RPMI7951 (cell line): ENCODE data around the gene UNC13C. TPM values are rescaled to one million over a fixed set of nuclear protein-coding genes. Genes with fewer than 3 reads are reported as not detected.
"Not testable (repeated sequence)": the region's sequence is repeated elsewhere in the genome, so short reads cannot be mapped to it uniquely, and the experiment has no call there.

ENCODE experiments used
- DNase-seq: peaks from one replicate; pipeline ENCODE4 v3.0.0-alpha.2; 2012; ENCODE audit warnings: low read depth
- total RNA-seq: library from RNA; depleted of rRNA; stranded (reverse); fragments of >200 nt; shearing (Covaris generic); gene quantifications from 2 replicates; pipeline ENCODE4 v1.2.3, GENCODE V29; 2014

Gene UNC13C
- total RNA-seq, 1 experiment from 2014 or later: not detected

DNA sequence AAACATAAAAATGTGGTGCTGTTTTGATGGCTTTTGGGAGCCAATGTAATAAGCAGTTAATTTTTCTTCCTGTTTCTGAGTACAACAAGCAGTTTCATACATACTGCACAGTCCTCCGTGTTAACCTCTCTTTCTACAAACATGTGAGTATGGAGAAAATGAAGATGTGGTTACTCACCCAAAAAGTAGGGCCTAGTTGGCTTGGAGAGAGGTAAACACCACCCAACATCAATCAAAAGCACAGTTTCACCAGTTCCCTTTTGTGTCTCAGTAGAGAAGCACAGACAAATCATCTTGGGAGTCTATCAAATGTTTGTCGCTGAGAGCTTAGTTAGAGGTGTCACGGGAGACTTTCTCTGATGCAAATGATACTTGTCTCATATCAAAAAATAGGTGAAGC is 320.2 kb downstream of the UNC13C start:
- no peak for DNase-seq

DNA sequence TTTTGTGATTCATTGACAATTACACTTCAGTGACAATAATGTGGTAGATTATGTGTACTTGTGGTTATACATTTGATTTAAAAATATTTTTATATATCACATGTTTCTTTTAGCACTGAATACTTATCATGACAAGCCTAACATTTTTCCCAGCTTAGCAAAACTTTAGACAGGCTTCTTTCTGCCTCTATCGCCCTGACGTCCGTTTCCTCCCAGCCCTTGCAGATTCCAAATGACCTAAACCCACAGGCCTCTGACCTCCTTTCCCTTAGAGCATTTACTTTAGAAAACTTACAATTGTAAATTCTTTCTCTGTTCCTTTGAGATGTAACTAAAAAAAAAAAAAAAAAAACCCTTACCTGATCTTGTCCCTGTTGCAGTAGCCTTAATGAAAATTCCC is 326.1 kb downstream of the UNC13C start:
- DNase-seq: no peak

DNA sequence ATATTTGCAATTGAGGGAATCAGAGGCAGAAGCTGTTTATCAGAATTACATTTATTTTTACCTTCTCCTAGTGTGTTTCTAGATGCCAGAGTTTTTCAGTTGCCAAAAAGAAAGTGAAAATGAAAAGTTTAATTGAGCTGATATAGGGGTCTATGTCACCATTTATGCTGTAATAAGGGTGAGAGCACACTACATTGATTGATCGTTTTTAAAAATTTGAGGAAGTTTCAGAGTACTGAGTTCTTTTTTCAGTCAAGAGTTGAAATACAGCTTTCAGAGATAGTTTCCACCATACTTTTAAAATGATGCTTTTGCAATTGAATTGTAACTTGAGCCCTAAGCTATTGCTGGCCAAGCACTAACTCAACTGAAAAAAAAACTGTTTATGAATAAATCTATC is 326.9 kb downstream of the UNC13C start:
- no peak for DNase-seq

DNA sequence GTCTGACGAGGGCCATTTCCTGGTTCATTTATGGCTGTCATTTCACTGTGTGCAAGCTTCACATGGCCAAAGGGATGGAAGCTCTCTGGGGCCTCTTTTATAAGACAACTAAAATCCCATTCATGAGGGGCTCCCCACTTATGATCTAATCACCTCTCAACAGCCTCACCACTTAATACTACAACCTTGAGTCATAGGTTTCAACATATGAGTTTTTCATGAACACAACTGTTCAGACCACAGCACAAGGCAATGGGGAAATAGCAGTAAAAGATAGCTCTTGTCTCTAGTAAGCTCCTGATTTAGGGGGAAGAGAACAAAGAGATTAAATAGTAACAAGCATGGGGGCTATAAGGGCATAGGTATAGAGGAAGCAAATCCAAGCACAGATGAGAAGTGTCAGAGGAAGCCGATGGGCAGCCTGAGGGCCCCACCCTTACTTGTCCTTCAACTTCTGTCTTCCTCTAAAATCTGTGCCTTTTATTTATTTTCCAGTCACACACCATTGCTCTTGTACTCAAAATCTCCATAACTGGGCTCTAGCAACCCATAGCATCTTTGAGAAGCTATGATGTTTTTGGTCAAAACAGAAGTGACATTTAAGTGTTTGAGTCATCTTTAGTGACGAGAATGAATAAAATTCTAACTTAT is 329.1 kb downstream of the UNC13C start:
- no peak for DNase-seq

DNA sequence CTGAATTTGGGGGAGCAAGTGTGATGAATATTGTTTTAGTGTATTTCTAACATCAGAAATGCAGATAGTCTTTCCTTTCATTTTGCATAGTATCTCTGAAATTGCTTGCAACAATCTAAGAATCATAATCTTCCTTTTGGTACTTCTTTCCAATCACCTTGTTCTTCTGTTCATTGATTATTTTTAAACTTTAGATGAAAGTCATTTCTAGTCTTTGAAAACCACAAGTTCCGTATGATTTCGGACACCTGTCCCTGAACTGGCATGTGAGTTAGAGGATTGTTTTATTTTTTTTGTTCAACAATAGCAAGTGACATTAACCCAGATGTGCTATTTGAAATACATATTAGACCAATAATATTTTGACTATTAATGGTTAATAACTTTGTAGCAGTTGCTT is 329.7 kb downstream of the UNC13C start:
- DNase-seq: no peak

DNA sequence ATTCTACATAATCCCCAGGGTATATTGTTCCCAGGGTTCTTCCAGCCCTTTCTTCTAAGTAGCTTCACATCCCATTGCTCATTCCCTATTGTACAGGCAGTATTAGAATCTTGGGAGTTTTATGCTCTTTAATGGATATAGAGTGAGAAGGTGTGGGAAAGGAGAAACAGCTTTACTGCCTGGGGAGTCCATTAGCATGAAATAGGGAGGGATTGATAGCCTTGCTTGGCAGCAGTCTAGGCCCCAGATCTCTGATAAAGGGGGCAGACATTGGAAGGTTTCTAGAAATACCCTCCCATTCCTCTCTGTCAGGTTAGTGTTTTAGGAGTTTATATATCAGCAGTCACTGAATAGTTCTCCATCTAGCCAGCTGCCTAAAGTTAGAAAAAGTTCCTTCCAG is 334.3 kb downstream of the UNC13C start:
- DNase-seq: no peak

DNA sequence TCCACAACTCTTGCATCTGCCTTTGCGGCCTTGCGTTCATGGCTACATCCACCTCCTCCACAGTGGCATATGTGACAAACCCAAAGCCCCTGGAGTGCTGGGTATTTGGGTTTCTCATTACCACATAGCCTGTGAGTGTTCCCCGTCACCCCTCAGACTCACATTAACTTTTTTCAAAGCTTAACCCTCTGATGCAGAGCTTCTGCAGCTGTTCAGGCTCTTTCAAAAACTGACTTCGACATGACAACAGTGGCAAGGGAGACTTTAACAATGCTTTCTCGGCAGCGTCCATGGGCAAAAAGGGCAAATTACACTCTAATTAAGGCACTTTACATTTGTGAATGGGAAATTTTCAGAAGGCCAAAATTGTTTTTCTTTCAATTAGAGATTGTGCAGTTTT is 343.2 kb downstream of the UNC13C start:
- DNase-seq: no peak

DNA sequence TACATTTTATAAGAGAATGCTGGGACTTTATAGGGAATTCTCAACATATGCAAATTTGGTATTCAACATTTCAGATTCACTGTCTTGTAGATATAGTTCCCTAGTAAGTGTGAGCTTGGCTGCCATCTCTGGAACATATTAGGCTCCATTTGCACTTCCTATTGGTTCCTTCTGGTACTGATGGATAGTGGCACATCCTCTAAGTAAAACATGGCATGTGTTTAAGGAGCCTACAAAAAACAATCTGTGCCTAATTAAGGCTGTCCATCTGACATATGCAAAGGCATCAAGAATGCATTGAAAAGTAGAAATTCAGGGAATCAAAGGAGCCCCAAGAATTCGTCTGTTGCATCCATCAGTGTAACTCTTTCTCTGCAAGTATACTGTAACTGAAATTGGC is 344.1 kb downstream of the UNC13C start:
- no peak for DNase-seq

DNA sequence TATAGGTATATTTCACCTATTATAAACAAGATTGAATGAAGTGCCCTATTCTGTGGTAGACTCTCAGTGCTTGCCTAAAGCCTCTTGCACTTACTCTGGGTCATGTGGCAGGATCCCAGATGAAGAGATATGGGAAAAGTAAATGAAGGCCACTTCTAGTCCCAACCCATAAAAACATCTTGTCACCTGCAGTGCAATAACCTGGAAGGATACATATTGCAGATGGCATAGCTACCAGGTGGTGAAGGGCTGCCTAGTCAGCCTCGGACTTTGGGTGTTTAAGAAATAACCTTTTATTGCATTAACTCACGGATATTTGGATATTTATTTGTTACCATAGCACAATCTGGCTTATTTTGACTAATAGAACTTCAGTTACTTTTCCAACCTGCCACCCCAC is 367.1 kb downstream of the UNC13C start:
- no peak for DNase-seq

DNA sequence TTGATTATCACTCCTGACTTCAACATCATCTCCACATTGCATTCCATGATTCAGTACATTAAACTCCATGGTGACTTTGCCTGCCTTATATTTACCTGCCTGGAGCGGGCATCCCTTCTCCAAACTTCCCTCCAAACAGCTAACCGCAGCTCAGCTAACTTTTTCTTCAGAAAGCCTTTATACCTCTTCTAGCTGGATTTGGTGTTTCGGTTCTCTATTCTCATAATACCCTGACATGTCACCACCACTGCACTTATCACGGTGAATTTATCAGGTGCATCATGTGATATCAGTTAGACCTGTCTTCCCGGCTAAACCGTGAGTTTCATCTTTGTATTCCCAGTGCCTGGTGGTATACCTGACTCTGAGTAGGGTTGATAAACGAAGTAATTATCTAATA is 367.6 kb downstream of the UNC13C start:
- no peak for DNase-seq

DNA sequence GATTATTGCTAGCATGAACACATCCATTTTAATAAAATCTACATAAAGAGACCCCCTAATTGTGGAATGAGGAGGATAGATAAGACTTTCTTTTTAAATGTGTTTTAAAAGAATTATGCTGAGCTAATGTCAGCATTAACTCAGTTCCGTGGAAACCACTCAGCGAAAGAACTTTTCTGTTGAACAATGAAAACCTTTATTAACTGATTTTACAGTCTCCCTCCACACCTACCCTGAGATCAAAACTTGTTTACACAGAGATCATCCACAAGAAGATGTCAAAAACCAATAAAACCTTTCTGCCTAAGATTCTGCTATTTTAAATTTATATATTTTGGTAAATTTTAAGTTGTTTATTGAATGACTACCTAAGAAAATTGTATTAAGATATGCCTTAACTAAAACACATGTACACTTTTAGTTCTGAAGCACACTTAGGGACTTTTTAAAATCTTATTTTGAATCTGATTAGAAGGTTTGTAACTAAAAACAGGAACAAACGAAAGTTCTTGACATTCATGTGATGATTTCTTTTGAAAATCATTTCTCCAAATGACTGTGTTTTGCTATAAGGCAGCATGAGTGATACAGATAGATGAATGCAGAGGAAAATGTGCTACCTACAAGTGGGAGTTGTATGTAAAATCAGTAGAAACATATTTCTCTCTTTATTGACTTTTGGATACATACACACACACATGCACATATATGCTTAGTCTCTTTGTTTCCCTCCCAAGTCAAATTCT is 369.0 kb downstream of the UNC13C start:
- no peak for DNase-seq

DNA sequence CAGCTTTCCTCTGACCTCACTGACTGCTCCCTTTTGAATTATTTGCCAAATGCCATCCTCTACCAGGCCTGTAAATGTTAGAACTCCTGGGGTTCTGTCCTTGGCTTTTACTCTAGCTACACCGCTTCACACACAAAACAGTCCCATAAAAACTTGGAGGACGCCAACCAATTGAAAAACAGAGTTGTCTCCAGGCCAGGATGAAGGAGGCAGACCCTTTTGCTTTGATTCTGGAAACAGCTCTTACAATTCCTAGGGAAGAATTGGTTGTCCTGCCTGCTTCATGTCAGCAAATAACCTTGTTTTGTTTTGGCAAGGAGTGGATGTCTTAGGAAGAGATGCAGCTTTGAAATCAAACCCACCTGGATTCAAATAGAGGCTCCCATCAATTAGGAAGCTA is 375.5 kb downstream of the UNC13C start:
- DNase-seq: no peak

DNA sequence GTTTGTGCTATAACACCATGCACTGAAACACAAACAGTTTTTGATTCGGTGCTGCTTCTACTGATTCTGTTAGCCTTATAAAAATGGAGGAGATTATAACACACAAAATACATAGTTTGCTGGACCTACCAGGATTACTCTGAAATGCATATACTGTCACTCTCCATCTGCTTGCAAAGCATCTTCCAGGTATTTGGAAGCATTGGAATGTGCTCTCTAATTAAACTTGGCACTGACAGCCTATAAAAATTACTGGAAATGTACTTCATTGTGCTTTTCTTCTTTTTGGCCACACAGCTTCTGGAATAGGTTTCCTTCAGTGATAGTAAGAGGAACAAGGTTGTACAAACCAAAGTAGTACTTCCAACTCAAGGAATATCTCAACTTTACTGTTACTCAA is 376.1 kb downstream of the UNC13C start:
- DNase-seq: no peak

DNA sequence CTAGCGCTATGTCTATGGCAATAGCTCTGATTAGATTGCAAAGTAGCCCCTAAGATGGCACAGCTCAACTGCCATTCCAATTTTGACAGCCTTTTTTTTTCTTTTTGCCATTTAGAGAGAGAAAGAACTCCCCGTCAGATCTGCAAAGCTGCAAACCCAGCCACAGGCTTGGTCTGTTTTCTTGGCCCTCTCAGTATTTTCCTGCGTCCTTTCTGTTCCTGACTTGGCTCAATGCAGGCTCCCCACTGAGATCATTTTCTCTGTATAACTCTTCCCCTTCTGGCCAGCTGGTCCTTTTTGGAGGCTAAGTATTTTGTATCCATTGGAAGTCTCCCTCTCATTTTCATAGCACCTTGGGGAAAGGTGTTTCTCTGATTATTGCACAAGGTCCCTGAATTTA is 386.7 kb downstream of the UNC13C start:
- DNase-seq: no peak

DNA sequence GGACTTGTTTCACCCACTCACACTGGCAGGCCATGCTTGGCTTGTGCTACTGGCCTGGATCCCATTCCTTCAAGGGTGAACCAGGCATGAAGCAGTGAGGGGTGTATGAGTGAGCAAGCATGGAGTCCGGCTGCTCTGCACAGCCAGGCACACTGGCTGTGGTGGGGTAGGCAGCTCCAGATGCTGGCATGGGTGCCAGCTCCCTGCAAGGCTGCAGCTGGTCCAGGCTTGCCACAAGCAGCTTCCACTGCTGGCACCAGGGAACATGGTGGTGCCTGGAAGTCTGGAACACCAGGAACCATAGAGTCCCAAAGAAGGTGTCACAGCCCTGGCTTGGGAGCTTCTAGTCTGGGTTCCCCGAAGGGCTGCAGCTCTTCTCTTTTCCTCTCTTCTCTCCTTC is 395.1 kb downstream of the UNC13C start:
- DNase-seq: no peak

DNA sequence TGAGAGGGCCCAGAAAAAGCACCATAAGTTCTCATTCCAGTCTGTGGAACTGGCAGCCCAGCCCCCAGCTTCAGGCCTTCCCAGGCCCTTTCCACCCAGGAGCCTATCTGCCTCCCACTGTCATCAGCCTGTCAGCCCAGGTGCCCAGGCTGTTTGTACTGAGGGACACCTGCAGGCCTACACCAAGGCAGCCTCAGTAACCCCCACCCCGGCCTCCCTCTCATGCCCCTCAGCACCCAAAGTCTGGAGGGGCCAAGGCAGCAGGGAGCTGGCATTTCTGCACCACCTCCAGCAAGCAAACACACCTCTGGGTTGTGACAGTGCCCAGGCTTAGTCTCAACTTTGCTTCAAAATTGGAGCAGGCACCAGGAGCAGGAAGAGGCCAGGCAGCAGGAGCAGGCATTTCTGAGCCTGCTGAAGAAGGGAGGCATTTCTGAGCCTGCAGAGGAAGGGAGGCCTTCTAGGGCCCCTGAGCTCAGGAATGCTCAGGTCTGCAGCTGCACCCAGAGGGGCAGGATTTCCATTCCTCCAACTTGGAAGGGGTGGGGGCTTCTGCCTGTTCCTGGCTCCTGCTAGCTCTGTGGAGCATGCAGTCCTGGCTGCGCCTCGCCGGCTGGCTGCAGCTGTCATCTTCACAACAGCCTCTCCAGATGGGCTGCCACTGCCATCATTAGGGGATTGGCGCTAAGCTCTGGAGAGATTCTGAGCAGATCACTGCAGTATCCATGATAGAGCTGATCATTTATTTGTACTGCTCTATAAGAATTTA is 396.1 kb downstream of the UNC13C start:
- DNase-seq: no peak

DNA sequence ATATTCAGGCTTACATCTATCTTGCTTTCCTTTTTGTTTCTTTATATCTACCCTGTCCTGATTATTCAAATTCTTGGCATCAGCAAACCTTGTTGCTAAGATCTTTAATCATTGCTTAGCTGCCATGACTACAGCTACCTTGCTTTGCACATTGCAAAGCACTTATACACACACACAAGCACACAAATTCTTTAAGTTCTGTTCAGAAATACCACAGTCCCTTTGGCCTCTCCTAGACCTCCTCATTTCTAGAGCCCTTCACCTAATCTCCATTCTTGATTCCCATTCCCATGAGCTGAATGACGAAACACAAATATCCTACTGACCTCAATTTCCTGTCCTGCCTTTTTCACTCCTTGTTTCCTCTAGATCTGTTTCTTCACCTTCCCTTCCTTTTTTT is 409.6 kb downstream of the UNC13C start:
- no peak for DNase-seq

DNA sequence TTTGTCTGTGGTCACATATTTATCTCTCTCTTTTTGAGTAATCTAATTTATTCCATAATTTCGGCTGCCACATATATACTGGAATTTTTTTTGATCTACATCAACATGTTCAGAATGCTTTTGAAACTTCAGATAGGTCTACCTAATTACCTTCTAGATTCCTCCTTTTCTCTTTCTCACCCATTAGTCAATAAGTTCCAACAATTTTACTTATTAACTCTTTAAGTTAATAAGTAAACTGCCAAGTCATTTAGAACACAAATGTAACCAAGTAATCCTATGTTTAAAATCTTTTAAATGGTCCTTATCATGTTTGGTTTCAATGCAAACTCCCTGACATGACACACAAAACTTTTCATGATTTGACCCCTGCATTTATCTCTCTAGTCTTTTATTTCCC is 410.5 kb downstream of the UNC13C start:
- DNase-seq: no peak

DNA sequence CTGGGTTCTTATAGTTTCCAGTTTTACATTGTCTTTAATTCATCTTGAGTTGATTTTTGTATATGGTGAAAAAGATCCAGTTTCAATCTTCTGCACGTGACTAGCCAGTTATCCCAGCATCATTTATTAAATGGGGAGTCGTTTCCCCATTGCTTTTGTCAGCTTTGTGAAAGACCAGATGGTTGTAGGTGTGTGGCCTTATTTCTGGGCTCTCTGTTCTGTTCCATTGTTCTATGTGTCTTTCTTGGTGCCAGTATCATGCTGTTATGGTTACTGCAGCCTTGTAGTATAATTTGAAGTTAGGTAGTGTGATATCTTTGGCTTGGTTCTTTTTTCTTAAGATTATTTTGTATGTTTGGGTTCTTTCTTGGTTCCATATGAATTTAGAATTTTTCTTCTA is 432.2 kb downstream of the UNC13C start:
- no peak for DNase-seq

DNA sequence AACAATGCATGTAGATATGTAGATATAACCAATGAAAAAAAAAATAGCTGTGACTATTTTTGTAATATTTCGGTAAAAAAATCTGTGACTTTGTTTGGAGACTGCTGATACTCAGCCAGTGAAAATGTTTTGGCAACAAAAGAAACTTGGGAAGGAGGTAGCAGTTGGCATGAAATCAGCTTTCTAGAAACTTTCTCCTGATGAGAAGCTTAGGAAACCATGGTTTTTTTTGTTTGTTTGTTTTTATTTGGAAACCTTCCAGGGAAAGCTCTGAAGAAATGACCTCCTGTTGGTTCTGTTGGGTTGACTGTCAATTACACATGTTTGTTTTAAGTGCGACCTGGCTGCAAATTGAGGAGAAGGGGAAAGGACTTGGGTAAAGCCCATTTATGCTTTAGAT is 445.9 kb downstream of the UNC13C start:
- no peak for DNase-seq

DNA sequence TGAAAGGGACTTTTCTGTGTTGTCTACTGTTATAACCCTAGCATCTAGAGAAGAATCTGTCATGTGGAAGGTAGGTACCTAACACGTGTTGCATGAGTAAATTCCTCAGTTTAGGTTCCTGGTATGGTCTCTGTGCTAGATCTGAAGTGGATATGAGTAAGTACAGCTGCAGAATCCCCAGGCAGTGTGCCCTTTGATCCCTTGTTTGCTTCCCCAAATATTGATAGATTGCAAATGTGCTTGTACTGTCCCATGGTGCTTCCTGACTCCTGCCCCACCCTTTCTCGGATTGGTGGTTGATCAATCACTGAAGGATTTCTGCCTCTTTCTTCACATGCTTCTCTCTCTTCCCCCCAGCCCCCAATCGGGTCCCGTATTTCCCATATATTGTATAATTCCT is 450.4 kb downstream of the UNC13C start:
- DNase-seq: no peak

DNA sequence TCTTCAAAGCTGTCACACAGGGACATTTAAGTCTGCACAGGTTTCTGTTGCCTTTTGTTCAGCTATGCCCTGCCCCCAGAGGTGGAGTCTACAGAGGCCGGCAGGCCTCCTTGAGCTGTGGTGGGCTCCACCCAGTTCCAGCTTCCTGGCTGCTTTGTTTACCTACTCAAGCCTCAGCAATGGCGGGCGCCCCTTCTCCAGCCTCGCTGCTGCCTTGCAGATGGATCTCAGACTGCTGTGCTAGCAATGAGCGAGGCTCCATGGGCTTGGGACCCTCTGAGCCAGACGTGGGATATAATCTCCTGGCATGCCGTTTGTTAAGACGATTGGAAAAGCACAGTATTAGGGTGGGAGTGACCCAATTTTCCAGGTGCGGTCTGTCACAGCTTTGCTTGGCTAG is 472.0 kb downstream of the UNC13C start:
- DNase-seq: not testable (repeated sequence)

DNA sequence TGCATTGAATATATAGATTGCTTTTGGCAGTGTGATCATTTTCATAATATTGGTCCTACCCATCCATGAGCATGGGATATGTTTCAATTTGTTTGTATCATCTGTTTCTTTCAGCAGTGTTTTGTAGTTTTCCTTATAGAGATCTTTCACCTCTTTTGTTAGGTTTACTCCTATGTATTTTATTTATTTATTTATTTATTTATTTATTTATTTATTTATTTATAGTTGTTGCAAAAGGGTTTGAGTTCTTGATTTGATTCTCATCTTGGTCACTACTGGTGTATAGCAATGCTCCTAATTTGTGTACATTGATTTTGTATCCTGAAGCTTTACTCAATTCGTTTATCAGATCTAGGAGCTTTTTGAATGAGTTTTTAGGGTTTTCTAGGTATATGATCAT is 478.2 kb downstream of the UNC13C start:
- no peak for DNase-seq
